Activated naive CD4-positive, alpha-beta T cell treated with Interleukin-2 at 50 U/mL for 16 hours (primary cell): ENCODE results near the gene AMHR2.
"Not testable (repeated sequence)": the region's sequence is repeated elsewhere in the genome, so short reads cannot be mapped to it uniquely, and the experiment has no call there.

Experiments used
- DNase-seq: peaks from one replicate; pipeline ENCODE4 v3.0.0-alpha.2; 2020

Gene AMHR2

DNA sequence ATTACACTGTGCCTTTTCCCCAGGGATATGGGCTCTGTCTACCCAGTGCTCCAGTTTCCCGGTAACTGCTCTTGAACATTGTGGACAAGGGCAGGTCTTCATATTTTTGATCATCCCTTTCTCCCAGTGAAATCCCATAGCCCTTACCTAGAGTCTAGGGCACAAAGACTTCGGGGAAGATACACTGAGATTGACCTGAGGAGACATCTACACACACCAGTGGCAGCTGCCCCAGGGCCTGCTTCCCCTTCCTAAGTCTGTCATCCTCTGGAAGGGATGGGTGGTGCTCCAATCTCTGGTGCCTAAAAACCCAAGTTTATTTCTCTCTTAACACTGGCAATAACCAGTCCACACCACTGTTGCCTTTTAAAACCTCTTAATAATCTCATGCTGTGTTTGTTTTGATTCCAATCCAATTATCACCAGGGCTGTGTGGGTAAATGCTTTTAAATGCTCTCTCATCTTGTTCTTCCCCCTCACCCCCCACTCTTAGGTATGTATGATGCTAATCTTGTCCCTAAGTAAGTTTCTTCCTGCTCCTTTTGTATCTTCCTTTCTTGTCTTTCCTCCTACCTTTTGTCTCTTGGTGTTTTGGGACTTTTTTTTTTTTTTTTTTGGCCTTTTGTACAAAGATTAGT is 7.8 kb upstream of the AMHR2 start:
- DNase-seq, result not testable (repeated sequence)

DNA sequence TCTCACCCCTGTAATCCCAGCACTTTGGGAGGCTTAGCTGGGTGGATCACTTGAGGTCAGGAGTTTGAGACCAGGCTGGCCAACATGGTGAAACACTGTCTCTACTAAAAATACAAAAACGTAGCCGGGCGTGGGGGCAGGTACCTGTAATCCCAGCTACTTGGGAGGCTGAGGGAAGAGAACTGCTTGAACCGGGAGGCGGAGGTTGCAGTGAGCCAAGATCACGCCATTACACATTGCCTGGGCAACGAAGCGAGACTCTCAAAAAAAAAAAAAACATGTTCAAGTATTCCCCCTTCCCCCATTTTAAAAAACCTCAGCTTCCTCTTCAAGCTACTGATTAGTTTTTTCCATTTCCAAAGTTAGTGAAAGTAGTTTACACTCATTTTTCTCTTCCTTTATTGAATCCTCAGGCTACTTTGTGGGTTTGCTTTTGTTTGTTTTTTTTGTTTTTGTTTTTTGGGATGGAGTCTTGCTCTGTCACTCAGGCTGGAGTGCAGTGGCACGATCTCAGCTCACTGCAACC is 6.3 kb upstream of the AMHR2 start:
- DNase-seq, result not testable (repeated sequence)

DNA sequence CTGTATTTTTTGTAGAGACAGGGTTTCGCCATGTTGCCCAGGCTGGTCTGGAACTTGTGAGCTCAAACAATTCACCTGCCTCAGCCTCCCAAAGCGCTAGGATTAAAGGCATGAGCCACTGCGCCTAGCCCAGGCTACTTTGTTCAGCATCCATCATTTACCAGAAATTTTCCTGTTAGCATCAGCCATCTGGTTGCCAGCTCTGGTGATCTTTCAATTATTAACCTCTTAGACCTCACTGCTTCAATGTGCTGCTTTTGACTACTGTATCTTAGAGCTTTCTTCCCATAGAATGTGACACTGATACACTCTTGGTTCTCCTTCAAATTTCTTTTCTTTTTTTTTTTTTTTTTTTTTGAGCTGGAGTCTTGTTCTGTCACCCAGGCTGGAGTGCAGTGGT is 5.4 kb upstream of the AMHR2 start:
- DNase-seq, result no peak

DNA sequence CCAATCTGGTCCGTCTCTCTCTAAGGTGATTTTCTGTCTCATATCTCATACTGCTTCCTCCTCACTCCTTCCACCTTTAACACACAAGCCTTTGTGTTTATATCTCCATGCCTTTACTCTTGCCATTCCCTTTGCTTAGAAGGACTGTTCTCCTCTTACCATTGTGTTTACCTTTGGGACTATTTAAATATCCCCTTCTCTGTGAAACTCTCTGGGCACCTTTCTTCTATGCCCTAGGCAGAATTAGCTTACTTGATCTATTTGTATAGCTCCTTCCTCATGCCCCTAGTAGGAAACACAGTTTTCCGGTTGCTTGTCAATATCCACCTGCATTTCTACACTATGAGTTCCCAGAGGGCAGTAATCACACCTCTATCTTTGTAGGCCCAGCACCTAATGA is 3.9 kb upstream of the AMHR2 start:
- no peak for DNase-seq

DNA sequence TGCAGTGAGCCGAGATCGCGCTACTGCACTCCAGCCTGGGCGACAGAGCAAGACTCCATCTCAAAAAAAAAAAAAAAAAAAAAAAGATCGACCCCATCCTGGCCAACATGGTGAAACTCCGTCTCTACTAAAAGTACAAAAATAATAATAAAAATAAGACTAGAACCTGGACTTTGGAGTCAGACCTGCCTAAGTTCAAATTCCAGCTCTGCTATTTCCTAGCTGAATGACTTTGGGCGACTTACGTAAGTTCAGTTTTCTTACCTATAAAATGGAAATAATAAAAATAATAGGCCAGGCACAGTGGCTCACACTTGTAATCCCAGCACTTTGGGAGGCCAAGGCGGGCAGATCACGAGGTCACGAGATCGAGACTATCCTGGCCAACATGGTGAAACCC is 1.4 kb upstream of the AMHR2 start:
- not testable (repeated sequence) for DNase-seq

DNA sequence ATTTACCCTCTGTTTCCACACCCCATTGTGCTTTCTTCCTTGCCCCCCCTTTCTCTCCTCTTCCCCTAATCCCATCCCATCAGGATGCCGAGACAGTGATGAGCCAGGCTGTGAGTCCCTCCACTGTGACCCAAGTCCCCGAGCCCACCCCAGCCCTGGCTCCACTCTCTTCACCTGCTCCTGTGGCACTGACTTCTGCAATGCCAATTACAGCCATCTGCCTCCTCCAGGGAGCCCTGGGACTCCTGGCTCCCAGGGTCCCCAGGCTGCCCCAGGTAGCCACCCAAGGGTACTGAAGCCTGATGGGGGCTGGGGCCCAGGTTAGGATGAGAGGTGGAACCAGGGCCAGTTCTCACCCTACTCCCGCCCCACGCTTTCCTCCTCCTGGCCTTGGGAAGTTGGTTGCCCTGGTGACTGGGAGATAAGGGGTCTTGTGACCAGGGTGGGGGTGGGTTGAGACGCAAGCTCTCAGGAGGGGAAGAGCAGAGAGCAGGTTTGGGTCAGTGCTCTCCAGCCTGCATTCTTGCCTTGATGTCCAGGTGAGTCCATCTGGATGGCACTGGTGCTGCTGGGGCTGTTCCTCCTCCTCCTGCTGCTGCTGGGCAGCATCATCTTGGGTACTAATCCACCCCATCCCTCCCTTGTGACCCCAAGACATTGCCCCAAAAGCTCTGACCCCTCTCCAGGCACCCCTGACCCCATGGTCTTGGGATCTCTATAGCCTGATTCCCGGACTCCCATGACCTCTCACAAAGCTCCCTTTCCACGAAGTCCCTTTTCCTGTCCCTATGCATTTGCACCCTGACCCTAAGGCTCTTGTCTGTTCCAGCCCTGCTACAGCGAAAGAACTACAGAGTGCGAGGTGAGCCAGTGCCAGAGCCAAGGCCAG is 1.2 kb downstream of the AMHR2 start:
- DNase-seq, result no peak

DNA sequence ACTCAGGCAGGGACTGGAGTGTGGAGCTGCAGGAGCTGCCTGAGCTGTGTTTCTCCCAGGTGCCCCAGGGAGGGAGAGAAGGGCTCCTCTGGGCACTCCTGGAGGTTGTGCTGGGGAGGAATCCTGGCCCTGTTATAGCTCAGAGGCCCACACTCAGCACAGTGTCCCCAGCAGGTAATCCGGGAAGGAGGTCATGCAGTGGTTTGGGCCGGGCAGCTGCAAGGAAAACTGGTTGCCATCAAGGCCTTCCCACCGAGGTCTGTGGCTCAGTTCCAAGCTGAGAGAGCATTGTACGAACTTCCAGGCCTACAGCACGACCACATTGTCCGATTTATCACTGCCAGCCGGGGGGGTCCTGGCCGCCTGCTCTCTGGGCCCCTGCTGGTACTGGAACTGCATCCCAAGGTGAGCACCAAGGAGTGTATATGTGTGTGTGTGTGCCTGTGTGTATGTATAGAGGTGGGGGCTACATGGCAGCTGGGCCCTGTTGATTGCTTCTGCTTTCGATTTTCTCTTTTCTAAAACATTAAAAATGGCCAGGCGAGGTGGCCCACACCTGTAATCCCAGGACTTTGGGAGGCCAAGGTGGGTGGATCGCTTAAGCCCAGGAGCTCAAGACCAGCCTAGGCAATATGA is 2.0 kb downstream of the AMHR2 start:
- no peak for DNase-seq

DNA sequence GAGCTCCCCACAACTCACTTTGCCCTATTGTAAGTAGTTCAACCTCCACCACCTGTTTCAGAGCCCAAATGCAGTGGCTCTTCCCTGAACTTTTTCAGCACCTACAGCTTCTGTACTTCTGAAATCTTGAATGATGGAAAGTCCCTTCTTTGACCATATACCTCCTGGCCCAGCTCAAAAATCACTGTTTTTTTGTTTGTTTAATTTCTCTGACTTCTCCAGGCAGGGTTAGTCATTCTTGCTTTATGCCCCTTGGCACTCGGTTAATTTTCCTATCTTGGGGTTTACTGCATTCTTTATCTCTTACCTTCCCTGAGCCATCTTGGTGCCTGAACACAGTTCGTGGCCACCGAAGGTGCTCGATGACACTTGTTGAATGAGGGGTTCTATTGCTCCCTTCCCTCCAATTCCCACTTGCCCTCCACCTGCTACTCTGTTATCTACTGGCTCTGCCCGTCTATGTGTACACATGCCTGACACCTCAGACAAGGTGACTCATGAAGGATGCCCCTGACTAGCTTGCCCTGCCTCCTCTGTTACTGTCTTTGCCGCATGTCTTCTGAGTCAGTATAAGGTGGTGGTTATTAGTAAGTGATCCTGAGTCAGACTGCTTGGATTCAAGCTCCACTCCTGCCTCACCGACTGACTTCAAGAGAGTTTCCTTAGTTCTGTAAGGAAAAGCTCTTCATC is 4.4 kb downstream of the AMHR2 start:
- peak; percentile 42 for DNase-seq

DNA sequence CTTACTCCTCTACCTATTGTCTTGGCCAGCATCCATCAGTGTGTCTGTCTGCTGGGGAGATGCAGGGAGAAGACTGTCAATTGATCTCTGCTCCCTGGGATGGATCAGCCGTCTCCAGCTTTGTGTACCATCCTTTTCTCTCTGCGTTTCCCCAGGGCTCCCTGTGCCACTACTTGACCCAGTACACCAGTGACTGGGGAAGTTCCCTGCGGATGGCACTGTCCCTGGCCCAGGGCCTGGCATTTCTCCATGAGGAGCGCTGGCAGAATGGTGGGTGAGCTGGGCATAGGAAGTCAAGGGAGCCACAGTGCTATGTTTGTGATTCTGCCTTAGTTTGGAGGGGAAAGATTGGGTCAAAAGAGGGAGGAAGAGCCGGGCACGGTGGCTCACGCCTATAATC is 5.1 kb downstream of the AMHR2 start:
- DNase-seq, result no peak

DNA sequence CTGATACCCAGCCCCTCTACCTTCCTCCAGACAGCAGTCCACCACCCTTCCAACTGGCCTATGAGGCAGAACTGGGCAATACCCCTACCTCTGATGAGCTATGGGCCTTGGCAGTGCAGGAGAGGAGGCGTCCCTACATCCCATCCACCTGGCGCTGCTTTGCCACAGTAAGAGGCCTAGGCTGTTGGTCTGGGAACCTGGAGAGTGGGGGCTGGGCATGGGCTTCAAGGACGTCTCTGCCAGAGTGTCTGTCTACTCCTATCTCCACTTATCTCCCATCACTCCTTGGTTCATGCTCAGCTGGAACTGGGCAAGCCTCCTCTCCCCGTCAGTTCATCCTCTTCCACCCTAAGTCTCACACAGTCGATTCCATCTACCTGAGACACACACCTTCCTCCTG is 6.5 kb downstream of the AMHR2 start:
- no peak for DNase-seq

DNA sequence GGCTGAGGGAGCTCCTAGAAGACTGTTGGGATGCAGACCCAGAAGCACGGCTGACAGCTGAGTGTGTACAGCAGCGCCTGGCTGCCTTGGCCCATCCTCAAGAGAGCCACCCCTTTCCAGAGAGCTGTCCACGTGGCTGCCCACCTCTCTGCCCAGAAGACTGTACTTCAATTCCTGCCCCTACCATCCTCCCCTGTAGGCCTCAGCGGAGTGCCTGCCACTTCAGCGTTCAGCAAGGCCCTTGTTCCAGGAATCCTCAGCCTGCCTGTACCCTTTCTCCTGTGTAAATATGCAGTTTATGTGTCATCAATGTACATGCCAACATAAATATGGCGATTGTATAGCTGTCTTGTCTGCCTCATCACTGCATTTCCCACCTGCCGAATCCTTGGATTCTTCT is 7.5 kb downstream of the AMHR2 start:
- no peak for DNase-seq

DNA sequence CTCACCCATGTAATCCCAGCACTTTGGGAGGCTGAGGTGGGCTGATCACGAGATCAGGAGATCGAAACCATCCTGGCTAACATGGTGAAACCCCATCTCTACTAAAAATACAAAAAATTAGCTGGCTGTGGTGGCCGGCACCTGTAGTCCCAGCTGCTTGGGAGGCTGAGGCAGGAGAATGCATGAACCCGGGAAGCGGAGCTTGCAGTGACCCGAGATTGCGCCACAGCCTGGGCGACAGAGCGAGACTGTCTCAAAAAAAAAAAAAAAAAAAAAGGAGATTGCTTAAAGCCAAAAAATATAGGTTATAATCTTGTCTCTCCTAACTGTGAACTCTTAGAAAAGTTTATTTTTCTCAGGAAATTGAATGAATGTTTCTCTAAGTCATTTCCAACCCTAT is 11.7 kb downstream of the AMHR2 start:
- not testable (repeated sequence) for DNase-seq

DNA sequence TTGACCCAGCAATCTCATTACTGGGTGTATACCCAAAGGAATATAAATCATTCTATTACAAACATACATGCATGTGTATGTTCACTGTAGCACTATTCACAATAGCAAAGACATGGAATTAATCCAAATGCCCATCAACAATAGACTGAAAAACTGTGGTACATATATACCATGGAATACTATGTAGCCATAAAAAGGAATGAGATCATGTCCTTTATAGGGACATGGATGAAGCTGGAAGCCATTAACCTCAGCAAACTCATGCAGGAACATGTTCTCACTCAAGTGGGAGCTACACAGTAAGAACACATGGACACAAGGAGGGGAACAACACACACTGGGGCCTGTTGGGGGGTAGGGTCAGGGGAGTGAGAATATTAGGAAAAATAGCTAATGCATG is 15.9 kb downstream of the AMHR2 start:
- not testable (repeated sequence) for DNase-seq

DNA sequence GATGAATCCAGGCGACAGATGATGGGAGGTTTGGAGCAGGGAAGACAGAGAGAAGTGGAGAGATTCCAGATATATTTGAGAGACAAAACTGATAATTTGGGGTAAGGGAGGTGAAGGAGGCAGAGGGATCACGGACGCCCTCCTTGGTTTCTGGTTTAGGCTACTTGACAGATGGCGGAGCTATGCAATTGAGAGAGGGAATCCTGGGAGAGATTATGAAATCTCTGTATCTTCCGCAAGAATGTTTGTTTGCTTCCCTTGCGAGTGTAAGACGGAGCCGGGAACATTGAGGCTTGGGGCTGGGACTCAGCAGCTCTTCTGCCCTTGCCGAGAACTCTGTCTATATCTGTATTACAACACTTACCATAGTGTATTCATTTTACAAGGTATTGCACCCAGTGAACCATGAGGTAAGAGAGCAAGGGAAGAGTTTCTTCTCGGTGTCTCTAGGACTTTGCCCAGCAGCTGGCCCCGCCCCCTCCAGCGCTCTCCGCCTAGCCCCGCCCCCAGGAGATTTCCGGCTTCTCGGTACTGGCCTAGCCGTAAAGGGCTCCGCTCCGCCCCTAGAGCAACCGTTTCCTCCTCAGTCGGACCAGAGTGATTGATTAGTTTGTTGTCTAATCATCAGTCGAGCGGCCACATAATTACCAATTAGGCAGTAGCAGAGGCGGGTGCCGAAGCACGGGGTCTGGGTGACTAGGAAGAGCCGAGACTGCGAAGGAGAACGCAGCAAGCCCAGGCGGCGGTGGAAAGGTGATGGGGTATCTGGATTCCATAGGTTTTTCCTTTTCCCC is 17.6 kb downstream of the AMHR2 start, which contains the start of gene PRR13:
Gene PRR13 (plus strand): TSS at position 695 of the 794 bp plus-strand sequence. CDS start 981 bp downstream, outside the sequence.
- peak; percentile 99 for DNase-seq

DNA sequence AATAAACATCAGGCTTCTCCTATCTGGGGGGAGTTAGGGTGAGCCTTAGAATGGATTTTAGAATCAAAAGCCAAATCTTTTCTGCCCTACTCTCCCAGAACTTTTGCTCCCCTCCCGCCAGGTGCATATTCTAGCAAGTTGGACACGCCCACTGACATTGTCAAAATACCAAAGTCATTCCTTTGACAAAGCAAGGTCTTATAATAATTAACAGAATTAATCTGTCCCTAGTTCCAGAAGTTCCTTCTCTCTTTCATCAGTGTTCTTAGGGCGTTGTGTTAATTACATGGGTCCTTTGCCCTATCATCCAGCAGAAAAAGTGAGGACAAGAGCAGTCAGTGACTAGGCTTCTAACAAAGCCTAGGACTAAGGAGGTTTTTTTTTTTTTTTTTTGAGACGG is 20.3 kb downstream of the AMHR2 start:
- no peak for DNase-seq

DNA sequence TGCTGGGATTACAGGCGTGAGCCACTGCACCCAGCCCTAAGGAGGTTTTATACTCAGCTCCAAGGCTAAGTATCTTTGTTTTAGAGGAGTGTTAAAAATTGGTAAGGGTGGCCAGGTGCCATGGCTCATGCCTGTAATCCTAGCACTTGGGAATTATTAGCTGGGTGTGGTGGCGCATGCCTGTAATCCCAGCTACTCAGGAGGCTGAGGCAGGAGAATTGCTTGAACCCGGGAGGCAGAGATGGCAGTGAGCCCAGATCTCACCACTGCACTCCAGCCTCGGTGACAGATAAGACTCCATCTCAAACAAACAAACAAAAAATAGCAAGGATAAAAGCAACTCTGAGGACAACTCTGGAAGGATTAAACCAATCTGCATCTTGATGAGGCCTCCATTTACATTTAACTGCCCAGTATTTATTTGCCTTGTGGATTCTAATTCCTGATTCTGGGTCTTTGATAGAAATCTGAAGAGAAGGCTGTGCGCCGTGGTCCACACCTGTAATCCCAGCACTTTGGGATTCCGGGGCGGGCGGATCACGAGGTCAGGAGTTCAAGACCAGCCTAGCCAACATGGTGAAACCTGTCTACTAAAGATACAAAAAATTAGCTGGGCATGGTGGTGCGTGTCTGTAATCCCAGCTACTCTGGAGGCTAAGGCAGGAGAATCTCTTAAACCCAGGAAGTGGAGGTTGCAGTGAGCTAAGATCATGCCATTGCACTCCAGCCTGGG is 21.1 kb downstream of the AMHR2 start:
- DNase-seq, result not testable (repeated sequence)

DNA sequence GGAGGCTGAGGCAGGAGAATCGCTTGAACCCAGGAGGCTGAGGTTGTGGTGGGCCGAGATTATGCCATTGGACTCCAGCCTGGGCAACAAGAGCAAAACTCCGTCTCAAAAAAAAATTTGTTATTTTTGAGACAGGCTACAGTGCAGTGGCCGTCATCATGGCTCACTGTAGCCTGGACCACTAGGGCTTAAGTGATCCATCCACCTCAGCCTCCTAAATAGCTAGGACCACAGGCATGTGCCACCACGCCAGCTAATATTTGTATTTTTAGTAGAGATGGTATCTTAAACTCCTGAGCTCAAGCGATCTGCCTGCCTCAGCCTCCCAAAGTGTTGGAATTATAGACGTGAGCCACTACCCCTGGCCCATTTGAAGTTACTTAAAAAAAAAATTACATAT is 27.3 kb downstream of the AMHR2 start:
- no peak for DNase-seq

DNA sequence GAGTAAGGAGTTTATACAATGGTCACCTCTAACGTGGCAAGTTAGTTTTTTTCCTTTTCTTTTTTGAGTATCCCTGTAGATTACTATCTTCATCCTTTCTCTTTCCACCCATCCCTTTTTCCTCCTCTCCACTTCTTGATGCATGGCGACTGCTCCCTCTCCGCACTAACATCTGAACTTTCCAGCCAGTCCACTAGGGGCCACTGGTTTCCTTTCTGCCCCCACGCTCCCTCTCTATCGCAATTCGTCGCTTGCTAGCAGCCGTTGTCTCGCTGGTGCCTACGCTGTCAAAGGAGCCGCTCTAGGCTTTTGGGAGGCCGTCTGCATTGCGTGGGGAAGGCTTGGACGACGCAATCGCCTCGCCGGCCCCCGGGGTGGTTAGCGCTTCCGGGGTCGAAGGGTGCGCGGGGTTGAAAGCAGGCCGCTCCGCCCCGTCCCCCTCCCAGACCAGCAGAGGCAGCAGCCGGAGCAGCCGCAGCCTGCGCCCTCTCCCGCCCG is 28.1 kb downstream of the AMHR2 start, which contains the start of gene PCBP2:
Gene PCBP2 (plus strand): TSS at position 442 of the 498 bp plus-strand sequence. CDS start 2,699 bp downstream, outside the sequence.
- DNase-seq, result peak; percentile 98

DNA sequence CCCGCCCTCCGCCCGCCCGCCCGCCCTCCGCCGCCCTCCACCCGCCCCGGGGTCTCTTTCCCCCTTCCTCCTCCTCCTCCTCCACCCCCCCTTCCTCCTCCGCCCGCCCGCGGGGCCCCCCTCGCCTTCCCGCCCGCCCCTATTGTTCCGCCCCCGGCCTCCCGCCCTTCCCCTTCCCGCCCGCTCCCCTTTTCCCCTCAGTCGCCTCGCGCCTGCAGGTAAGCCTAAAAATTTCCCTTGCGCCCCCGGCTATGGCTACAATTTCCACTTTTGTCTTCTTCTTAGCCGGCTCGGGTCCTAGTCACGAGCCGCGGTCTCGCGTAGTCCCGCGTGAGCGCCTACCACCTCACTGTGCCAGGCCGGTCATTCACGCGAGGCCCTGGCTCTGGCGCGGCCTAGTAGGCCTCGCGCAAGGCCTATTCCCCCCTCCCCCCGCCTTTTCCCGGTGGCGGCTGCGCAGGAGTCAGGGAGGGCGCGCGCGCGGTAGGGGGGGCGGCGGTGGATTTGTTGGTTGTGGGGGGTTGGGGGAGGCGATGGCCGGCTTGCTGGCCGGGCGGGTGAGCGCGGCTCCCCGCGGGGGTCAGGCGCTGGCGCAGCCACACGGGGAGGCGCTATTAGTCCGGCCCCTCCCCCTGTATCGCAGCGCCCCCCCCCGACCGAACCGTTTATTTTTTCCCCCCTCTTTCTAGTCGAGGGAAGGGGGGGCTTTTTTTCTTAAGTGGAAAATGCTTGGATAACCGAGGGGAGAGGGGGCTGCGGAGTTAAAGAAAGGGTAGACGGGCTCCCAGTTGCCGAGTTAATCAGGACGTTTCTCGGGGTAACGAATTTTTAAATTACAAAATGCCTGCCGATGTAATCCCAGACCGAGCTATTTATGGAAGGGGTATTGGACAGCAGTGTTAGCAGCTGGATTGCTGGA is 28.8 kb downstream of the AMHR2 start:
- peak; percentile 77 for DNase-seq
